HepG2 (cell line): ENCODE measurements around the gene SDR9C7.

Source experiments
- CTCF ChIP-seq: sonication (generic); formaldehyde crosslinking; IDR thresholded peaks from 2 replicates; pipeline ENCODE4 v1.5.0; 2020; ENCODE audit warnings: mild to moderate bottlenecking, missing genetic modification reagents, moderate library complexity
- DNMT1 ChIP-seq: sonication (generic); formaldehyde crosslinking; IDR thresholded peaks from 2 replicates; pipeline ENCODE4 v1.5.1; 2020; ENCODE audit warnings: mild to moderate bottlenecking, missing genetic modification reagents
- HIC2 ChIP-seq: sonication (generic); formaldehyde crosslinking; IDR thresholded peaks from 2 replicates; pipeline ENCODE4 v1.9.0; 2022; ENCODE audit warnings: low read depth, missing genetic modification reagents
- MAX ChIP-seq: IDR thresholded peaks from 2 replicates; pipeline ENCODE4 v1.6.1; 2012; ENCODE audit warnings: inconsistent platforms
- NR2F1 ChIP-seq, 2 experiments: fragments of 450-650 bp in 1 of 2; formaldehyde crosslinking in 1 of 2; IDR thresholded peaks; 2 replicates each; pipeline versions ENCODE4 v1.5.0 to v1.6.1; 2016 to 2020; ENCODE audit warnings: mild to moderate bottlenecking in 1 of 2, missing compliant biosample characterization in 1 of 2, missing genetic modification reagents in 1 of 2, moderate library complexity in 1 of 2
- SAFB2 ChIP-seq: sonication (generic); formaldehyde crosslinking; IDR thresholded peaks from 2 replicates; pipeline ENCODE4 v1.5.1; 2020; ENCODE audit warnings: missing genetic modification reagents, low read depth, mild to moderate bottlenecking, borderline replicate concordance
- TCF7L2 ChIP-seq: IDR thresholded peaks from 2 replicates; pipeline ENCODE4 v1.6.1; 2011; ENCODE audit warnings: mild to moderate bottlenecking, low read depth, low read length, moderate library complexity
- ZFP36 ChIP-seq: fragments of 150-350 bp; IDR thresholded peaks from 2 replicates; pipeline ENCODE4 v1.6.1; 2018; ENCODE audit warnings: borderline replicate concordance, low read length, low read depth; ENCODE audit not compliant: partially characterized antibody

GRCh38 chr12:56958422-56958821 lies 24.2 kb upstream of the SDR9C7 start:
- no peak for TF ChIP-seq NR2F1 (CRISPR knock-in tag; IDR thresholded peaks at IDR 0.05)
- no peak for TF ChIP-seq SAFB2 (CRISPR knock-in tag)
- TF ChIP-seq ZFP36: no peak
- no peak for TF ChIP-seq TCF7L2
- no peak for TF ChIP-seq DNMT1 (CRISPR knock-in tag)
- no peak for TF ChIP-seq CTCF (CRISPR knock-in tag)
- no peak for TF ChIP-seq HIC2 (CRISPR knock-in tag)
- TF ChIP-seq MAX: no peak
